Epithelial cell of esophagus (primary cell): Measurements from ENCODE around the gene MACROD1.

Experiments
- DNase-seq: peaks from one replicate; pipeline ENCODE4 v3.0.0; 2010; ENCODE audit warnings: low read depth
- H3K4me3 ChIP-seq: 2 replicates; pipeline ENCODE4 v1.5.1; 2011; ENCODE audit warnings: mild to moderate bottlenecking, low read length, control low read depth
- TF ChIP-seq, protein P1 (sequence below): IDR thresholded peaks from 2 replicates; pipeline ENCODE4 v1.5.1; 2011; ENCODE audit warnings: low read depth, mild to moderate bottlenecking, low read length, control low read depth, inconsistent platforms; ENCODE audit not compliant: insufficient read depth; ENCODE audit errors: missing control alignments

MACROD1 gene

DNA sequence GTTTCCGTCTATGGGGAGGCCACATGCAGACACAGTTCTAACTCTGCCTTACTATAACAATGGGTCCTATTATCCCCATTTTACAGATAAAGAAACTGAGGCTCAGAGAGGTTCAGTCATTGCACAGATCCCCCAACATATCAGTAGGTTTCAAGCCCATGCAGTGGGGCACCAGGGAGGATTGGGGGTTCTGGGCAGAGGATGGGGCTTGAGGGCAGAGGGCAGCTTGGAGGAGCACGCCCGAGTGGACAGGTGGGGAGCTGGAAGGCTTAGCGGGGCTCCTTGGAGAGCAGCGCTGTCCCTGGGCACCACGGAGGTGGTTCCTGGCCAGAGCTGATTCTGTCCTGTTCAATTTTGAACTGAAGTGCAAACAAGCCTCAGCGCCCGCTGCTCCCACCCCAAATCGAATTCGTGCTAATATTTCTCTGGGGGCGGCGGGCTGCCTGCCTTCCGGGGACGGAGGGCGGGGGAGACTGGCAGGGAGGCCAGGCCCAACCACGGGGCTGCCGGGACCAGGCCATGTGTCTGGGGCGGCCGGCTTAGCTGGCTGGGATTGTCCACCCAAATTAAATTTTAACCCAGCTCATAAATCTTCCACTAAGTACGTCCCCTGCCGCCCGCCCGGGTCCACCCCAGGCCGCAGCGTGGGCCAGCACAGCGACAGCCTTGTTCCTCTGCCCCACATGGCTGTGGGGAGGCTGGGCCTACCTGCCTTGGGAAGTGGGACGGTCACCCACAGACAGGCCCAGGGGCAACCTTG lies 80.8 kb downstream of the MACROD1 start:
- H3K4me3 ChIP-seq = no peak overlapping the region
- TF ChIP-seq, protein P1, sequence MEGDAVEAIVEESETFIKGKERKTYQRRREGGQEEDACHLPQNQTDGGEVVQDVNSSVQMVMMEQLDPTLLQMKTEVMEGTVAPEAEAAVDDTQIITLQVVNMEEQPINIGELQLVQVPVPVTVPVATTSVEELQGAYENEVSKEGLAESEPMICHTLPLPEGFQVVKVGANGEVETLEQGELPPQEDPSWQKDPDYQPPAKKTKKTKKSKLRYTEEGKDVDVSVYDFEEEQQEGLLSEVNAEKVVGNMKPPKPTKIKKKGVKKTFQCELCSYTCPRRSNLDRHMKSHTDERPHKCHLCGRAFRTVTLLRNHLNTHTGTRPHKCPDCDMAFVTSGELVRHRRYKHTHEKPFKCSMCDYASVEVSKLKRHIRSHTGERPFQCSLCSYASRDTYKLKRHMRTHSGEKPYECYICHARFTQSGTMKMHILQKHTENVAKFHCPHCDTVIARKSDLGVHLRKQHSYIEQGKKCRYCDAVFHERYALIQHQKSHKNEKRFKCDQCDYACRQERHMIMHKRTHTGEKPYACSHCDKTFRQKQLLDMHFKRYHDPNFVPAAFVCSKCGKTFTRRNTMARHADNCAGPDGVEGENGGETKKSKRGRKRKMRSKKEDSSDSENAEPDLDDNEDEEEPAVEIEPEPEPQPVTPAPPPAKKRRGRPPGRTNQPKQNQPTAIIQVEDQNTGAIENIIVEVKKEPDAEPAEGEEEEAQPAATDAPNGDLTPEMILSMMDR = no peak
- DNase-seq = no peak

DNA sequence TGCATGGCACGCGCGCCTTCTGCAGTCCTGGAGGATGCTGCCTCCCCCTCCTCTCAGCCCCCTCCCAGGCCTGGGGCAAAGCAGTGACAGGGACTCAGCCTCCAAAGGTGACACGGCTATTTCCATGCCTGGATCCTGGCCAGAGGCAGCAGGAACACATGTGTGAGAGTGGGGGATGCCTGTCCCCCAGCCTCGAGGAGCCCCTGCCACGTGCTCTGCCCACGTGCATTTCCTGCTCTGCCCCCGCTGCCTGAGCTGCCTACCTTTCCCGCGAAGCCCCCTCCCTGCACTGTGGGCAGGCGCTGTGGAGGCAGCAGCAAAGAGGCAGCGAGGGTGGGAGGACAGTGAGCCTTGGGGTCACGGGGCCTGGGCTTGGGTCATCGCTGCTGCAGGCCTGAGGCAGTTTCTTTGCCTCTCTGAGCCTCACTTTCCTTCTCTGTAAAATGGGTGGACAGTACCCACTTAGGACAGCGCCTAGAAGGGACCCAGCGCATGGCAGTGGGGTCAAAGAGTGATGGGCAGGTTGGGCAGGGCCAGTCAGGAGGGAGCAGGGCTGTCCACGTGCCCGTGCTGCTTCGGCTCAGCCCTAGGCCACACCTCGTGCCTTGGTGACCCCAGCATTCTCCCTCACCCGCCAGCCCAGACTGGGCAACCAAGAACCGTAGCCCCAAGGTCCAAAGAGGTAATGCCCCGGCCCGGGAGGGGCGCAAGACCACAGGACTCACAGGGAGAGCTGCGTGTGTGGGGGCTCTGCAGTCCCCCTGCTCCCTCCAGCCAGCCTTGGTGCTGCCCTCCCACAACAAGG lies 81.6 kb downstream of the MACROD1 start:
- TF ChIP-seq, protein P1 = no peak
- no peak overlapping the region for H3K4me3 ChIP-seq

DNA sequence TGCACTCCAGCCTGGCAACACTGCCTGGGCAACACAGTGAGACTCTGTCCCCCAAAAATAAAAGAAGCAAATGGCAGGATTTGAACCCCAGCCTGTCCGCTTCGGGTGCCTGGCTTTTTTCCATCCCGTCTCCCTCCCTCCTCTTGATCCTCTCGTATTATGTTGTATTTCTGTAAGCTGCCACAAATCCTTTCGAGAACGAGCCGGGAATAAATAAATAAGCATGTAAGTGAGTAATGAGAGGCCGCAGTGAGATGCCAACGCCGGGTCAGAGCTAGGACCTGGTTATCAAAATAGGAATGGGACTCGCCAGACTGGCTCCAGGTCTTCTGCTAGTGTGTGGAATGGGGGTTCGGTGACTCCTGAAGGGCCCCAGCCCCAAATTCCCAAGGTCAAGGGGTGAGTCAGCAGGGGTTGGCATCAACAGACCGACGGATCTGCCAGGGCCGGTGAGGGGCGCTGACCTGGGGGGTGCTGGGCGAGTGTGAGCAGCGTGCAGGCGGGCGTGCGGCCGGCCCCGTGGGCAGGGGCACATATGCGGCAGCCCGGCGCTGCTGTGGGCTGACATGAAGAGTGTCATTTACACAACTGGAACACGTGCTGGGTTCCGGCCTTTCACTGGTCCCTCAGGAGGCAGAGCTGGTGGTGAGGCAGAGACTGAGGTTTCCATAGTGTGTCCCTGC lies 82.4 kb downstream of the MACROD1 start:
- no peak for DNase-seq
- H3K4me3 ChIP-seq = no peak overlapping the region
- TF ChIP-seq, protein P1 = no peak

More for the DNA sequence above, 81.6 kb downstream of the MACROD1 start:
- no peak for DNase-seq

DNA sequence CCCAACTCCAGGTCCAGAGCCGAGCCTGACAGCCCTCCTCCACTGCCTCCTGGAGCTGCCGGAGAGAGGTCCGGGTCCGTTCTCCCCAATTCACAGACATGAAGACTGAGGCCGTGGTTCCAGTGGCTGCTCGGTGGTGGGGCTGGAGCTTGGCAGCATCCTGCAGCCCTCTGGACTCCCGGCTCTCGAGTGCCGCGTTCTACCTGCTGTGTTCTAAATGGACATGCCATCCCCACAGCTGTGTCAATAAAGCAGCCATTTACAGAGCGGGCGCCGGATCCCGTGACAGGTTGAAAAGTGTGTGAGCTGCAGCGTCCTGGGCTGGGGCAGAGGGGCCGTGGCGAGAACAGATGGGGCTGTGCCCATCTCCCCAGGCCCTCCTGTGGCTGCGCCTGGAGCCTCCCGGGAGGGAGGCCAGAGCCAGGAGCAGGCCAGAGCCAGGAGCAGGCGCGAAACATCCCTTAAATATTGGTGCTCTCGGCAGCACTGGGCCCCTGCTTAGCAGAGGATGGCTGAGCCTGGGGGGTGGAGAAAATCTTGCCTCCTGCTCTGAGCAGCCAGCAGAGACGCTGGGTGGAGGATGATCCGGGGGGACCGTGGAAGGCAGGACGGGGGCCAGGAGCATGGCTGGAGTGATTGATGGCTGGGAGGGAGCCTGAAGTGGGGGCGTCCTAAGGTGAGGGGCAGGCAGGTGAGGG lies 84.0 kb downstream of the MACROD1 start:
- DNase-seq = no peak
- no peak overlapping the region for H3K4me3 ChIP-seq
- TF ChIP-seq, protein P1 = no peak

DNA sequence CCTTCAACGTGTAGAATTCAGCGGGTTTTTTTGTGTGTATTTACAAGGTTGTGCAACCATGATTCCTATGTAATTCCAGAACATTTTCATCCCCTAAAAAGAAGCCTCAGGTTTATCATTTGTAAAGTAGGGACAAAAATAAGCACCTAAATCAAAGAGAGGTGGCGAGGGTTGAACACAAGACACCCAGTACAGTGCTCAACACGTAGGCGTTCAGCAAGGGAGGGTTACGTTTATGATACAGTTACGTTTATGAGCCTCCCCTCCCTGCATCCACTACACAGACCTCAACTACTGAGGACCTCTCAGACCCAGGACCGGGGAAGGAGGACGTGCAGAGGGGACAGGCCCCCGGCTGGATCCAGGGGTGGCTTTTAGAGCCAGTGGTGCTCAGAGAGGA lies 85.5 kb downstream of the MACROD1 start:
- no peak overlapping the region for H3K4me3 ChIP-seq
- DNase-seq = no peak
- TF ChIP-seq, protein P1 = no peak

DNA sequence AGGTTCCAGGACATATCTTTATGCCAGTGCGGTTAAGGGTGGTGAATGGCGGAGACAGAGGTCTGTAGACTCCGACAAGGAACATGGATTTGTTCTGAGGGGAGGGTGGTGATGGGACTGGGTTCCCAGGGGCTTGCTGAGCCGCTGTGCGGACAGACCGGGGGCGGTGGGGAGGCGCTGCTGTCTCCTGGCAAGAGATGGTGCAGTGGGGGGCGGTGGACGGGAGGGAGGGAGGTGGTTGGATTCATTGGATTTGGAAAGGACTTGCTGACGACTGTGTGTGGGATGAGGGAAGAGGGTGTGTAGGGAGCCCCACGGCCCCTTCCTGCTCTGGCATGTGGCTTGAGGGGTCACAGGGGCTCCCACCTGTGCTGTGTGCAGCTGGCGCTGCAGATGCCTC lies 87.0 kb downstream of the MACROD1 start:
- TF ChIP-seq, protein P1 = no peak
- DNase-seq = no peak
- H3K4me3 ChIP-seq = no peak overlapping the region
